HUES64 (cell line): ENCODE data around the gene CCDC158.
"Not testable (repeated sequence)": the region's sequence is repeated elsewhere in the genome, so short reads cannot be mapped to it uniquely, and the experiment has no call there.

Experiments
- H3K27ac ChIP-seq: 2 replicates; pipeline ENCODE4 v1.7.0; 2013; ENCODE audit warnings: low read depth, low read length, inconsistent platforms
- H3K27me3 ChIP-seq: 2 replicates; pipeline ENCODE4 v1.6.1; 2013; ENCODE audit warnings: mild to moderate bottlenecking, low read length; ENCODE audit not compliant: insufficient read depth
- H3K36me3 ChIP-seq: 2 replicates; pipeline ENCODE4 v1.6.1; 2013; ENCODE audit warnings: mild to moderate bottlenecking, low read length; ENCODE audit not compliant: insufficient read depth
- H3K4me1 ChIP-seq: 2 replicates; pipeline ENCODE4 v1.6.1; 2013; ENCODE audit warnings: mild to moderate bottlenecking, low read length, moderate library complexity; ENCODE audit not compliant: insufficient read depth
- H3K4me3 ChIP-seq: 2 replicates; pipeline ENCODE4 v1.5.1; 2013; ENCODE audit warnings: mild to moderate bottlenecking, low read length, moderate library complexity
- H3K9ac ChIP-seq: 2 replicates; pipeline ENCODE4 v1.6.1; 2013; ENCODE audit warnings: mild to moderate bottlenecking, low read depth, low read length
- H3K9me3 ChIP-seq: 2 replicates; pipeline ENCODE4 v1.6.1; 2013; ENCODE audit warnings: low read depth, low read length; ENCODE audit not compliant: insufficient read depth
- WGBS: fragments of 150-250, 120-280 bp; methylation state at CpG from one replicate; pipeline ENCODE4 v1.1.7; 2013; ENCODE audit warnings: missing lambda C conversion rate; 5-methylcytosine and 5-hydroxymethylcytosine counted together

Gene CCDC158

DNA sequence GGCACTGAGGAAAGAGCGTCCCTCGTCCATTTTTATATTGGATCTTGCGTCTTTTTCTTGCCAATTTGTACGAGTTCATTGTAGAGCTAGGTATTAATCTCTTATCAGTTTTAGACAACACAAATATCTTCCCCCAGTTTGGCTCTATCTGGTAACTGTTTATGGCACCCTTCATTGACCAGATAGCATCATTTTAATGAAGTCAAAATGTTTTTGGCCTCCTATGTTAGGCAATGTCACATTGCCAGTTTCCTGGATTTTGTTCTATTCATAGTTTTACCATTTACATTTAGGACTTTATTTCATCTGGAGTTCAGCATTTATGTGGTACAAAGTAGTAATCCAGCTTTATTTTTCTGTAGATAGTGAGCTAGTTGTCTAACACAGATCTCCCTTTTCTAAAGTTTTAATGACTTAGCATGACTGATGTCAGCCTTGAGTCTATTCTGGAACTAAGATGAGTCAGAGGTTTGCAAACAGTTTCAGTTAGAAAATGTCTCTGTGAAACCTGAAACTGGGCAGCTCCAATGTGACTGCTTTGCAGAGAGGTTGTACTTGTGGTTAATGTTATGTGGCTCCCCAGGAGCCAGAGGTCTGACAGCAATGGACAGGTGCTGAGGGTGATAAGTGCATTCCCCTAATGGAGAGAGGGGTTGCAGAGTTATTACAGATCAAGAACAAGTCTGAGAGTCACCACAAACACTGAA is 119.7 kb downstream of the CCDC158 start:
- H3K27me3 ChIP-seq: peaks cover 19% of the 10 kb centered on the region
- no peak overlapping the region for H3K9ac ChIP-seq
- H3K27ac ChIP-seq: no peak overlapping the region
- peaks cover 19% of the 10 kb centered on the region; the same call in 1 of the 2 replicates for H3K9me3 ChIP-seq
- H3K36me3 ChIP-seq: no peaks in the 10 kb centered on the region
- H3K4me1 ChIP-seq: no peaks in the 10 kb centered on the region; the same call in 1 of the 2 replicates
- 98% methylated on average over 4 of the region's 4 CpGs for WGBS
- H3K4me3 ChIP-seq: no peak overlapping the region

DNA sequence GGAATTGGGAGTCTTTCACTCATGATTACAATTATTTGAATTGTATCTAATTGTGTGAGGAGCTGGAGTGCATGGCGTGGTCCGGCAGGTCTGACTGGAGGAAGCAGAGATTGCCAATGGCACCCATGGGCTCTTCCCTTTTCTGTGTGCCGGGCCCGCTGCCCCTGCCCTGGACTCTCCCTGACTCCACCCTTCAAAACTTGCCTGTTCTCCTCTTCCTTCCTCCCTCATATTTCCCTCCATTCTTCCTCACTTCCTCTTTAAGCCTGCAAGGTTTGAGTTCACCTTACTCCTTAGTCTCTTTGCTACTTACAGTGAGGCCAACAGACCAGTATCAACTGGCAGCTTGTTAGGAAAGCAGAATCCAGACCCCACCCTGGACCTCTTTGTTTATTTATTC is 120.9 kb downstream of the CCDC158 start:
- Histone ChIP-seq H3K9me3 (peaks cover 19% of the 10 kb centered on the region; the same call in 1 of the 2 replicates), H3K36me3 (no peaks in the 10 kb centered on the region), H3K27me3 (peaks cover 7% of the 10 kb centered on the region), H3K4me1 (no peaks in the 10 kb centered on the region; the same call in 1 of the 2 replicates), H3K27ac (no peak overlapping the region), H3K4me3 (no peak overlapping the region), H3K9ac (no peak overlapping the region)
- 96% methylated on average over 4 of the region's 4 CpGs for WGBS

DNA sequence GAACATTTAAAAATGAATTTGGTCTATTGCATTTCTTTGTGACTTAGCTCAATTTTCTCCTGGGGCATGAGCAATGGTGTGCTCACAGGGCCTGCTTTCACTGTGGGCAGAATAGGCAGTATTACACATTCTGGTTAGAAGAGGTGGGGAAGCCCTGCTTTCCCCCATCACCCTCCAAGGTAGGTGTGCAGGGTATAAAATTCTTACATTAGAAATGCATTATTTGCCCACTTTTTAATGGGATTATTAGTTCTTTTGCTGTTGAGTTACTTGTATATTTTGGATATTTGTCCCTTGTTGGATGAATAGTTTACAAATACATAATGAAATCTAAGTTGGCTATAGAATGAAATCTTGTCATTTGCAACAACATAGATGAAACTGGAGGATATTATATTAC is 122.7 kb downstream of the CCDC158 start:
- Histone ChIP-seq H3K4me1 (no peaks in the 10 kb centered on the region; the same call in 1 of the 2 replicates), H3K36me3 (no peaks in the 10 kb centered on the region), H3K9me3 (peaks cover 19% of the 10 kb centered on the region; the same call in 1 of the 2 replicates), H3K9ac (no peak overlapping the region), H3K4me3 (no peak overlapping the region), H3K27me3 (no peaks in the 10 kb centered on the region), H3K27ac (no peak overlapping the region)

- no peak overlapping the region for H3K9ac ChIP-seq
- 95% methylated on average over 3 of the region's 3 CpGs for WGBS
- H3K27me3 ChIP-seq: no peaks in the 10 kb centered on the region
- no peaks in the 10 kb centered on the region; the same call in 1 of the 2 replicates for H3K4me1 ChIP-seq
- H3K36me3 ChIP-seq: no peaks in the 10 kb centered on the region
- H3K27ac ChIP-seq: no peak overlapping the region
- no peak overlapping the region for H3K4me3 ChIP-seq
- H3K9me3 ChIP-seq: peaks cover 19% of the 10 kb centered on the region; the same call in 1 of the 2 replicates
Measured at GRCh38 chr4:76296286-76296820, 124.6 kb downstream of the CCDC158 start.

DNA sequence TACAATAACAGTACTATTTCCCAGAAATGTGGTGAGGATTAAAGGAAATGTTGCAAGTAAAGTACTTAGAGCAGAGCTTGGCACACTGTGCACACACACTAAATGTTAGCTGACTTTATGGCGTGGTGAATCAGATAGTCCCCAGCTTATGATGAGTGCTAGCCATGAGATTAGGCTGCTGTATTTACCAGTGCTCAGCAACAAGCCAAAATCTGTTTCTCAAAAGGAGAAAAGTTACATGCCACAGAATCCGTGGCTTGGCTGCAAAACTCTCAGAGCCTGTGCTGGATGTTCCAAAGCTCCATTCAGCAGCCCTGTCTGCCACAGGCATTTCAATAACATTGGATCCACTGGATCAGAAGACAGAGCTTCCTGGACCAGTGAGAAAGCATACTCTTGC is 127.2 kb downstream of the CCDC158 start:
- Histone ChIP-seq H3K27me3 (no peaks in the 10 kb centered on the region), H3K9ac (no peak overlapping the region), H3K4me3 (no peak overlapping the region), H3K9me3 (peaks cover 18% of the 10 kb centered on the region; the same call in 1 of the 2 replicates), H3K36me3 (no peaks in the 10 kb centered on the region), H3K4me1 (no peaks in the 10 kb centered on the region), H3K27ac (no peak overlapping the region)
- 89% methylated on average over 2 of the region's 2 CpGs for WGBS

DNA sequence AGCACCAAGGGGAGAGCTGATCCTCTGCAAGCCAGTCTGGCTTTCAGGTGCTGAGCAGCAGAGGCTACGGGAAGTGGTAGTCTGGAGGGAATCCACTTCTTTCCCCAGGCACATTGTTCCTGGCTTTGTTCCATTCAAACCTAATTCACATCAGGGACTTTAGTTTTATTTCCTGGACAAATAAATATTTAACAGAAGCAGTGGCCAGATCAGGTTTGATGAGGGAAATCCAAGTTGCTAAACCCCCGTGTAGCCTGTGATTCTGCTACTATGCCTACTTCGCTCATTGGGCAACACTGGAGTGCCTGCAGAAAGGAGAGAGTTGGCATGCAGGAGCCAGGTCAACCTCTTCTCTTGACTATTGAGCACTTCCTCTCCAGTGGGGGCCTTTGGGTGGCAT is 128.2 kb downstream of the CCDC158 start:
- H3K27ac ChIP-seq: no peak overlapping the region
- WGBS: 91% methylated on average over 3 of the region's 3 CpGs
- peaks cover 8% of the 10 kb centered on the region; the same call in 1 of the 2 replicates for H3K9me3 ChIP-seq
- no peaks in the 10 kb centered on the region for H3K36me3 ChIP-seq
- no peak overlapping the region for H3K4me3 ChIP-seq
- no peak overlapping the region for H3K9ac ChIP-seq
- no peaks in the 10 kb centered on the region for H3K4me1 ChIP-seq
- H3K27me3 ChIP-seq: no peaks in the 10 kb centered on the region

DNA sequence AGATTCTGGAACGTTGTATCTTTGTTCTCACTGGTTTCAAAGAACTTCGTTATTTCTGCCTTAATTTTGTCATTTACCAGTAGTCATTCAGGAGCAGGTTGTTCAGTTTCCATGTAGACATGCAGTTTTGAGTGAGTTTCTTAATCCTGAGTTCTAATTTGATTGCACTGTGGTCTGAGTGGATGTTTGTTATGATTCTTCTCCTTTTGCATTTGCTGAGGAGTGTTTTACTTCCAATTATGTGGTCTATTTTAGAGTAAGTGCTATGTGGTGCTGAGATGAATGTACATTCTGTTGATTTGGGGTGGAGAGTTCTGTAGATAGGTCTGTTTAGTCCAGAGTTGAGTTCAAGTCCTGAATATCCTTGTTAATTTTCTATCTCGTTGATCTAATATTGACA is 133.1 kb downstream of the CCDC158 start:
- H3K4me3 ChIP-seq, H3K4me1 ChIP-seq, H3K9me3 ChIP-seq, H3K27me3 ChIP-seq, H3K36me3 ChIP-seq, H3K9ac ChIP-seq, H3K27ac ChIP-seq: not testable (repeated sequence)
- 93% methylated on average over 3 of the region's 3 CpGs for WGBS

DNA sequence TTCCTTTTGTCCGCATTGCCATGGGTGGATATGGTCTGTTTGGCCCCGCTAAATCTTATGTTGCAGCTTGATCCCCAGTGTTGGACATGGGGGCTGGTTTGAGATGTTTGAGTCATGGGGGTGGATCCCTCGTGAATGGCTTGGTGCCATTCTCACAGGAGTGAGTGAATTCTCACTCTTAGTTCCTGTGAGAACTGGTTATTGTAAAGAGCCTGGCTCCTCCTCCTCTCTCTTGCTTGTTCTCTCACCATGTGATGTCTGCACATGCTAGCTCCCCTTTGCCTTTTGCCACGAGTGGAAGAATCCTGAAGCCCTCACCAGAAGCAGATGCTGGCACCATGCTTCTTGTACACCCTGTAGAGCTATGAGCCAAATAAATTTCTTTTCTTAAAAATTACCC is 137.0 kb downstream of the CCDC158 start:
- H3K36me3 ChIP-seq: no peaks in the 10 kb centered on the region
- H3K27ac ChIP-seq: no peak overlapping the region
- no peaks in the 10 kb centered on the region for H3K9me3 ChIP-seq
- no peak overlapping the region for H3K4me3 ChIP-seq
- H3K27me3 ChIP-seq: no peaks in the 10 kb centered on the region
- H3K4me1 ChIP-seq: no peaks in the 10 kb centered on the region
- 82% methylated on average over 4 of the region's 4 CpGs for WGBS
- no peak overlapping the region for H3K9ac ChIP-seq

- no peak overlapping the region for H3K27ac ChIP-seq
- no peaks in the 10 kb centered on the region for H3K9me3 ChIP-seq
- no peaks in the 10 kb centered on the region for H3K36me3 ChIP-seq
- H3K27me3 ChIP-seq: no peaks in the 10 kb centered on the region
- 92% methylated on average over 6 of the region's 6 CpGs for WGBS
- no peak overlapping the region for H3K9ac ChIP-seq
- H3K4me1 ChIP-seq: no peaks in the 10 kb centered on the region
- H3K4me3 ChIP-seq: no peak overlapping the region
Measured at GRCh38 chr4:76282941-76283689, 137.8 kb downstream of the CCDC158 start.

GRCh38 chr4:76281594-76281993 is 139.3 kb downstream of the CCDC158 start:
- not testable (repeated sequence) for H3K36me3 ChIP-seq, H3K27ac ChIP-seq, H3K9me3 ChIP-seq, H3K9ac ChIP-seq, H3K4me1 ChIP-seq, H3K27me3 ChIP-seq, H3K4me3 ChIP-seq
- WGBS: 94% methylated on average over 3 of the region's 6 CpGs
